ENCODE data around the gene CDH24. TPM values are rescaled to one million over a fixed set of nuclear protein-coding genes. Genes with fewer than 3 reads are reported as not detected.
A peak's percentile ranks its signal among the peaks of the same experiment; 100 is the strongest.
"Not testable (repeated sequence)": the region's sequence is repeated elsewhere in the genome, so short reads cannot be mapped to it uniquely, and the experiment has no call there.

The CDH24 gene
- total RNA-seq, 1 experiment from 2014 or later: 17.9 TPM

GRCh38 chr14:23005451-23006187 lies 51.7 kb downstream of the CDH24 start:
- H3K36me3 Mint-ChIP-seq: no peaks in the 10 kb centered on the region; the same call in 1 of the 2 replicates
- no peak overlapping the region for H3K27ac Mint-ChIP-seq
- ChIA-PET CTCF (interaction anchor here (1.4 to 3.9 kb wide), 8 partner anchors 10 to 435 kb away, joined by 4 to 75 read pairs (median 22); partner anchors contain the start of genes AJUBA and CDH24), POLR2A (interaction anchor here (0.7 to 2.5 kb wide), 8 partner anchors 11 to 89 kb away, joined by 3 to 23 read pairs (median 9); partner anchors contain the start of genes ACIN1, AJUBA, C14orf119 and PRMT5)
- no peak for ATAC-seq
- H3K27me3 Mint-ChIP-seq (ENCODE audit: low read depth): no peaks in the 10 kb centered on the region
- H3K4me1 Mint-ChIP-seq: peaks cover 28% of the 10 kb centered on the region
- DNase-seq (ENCODE audit: low spot score): no peak
- peak overlapping the region; percentile 91 for H3K4me3 Mint-ChIP-seq
- TF ChIP-seq ZNF317 (CRISPR knock-in tag; IDR thresholded peaks at IDR 0.05; ENCODE audit: borderline replicate concordance, low read depth) (no peak), CREM (CRISPR knock-in tag; IDR thresholded peaks at IDR 0.05) (no peak), ZNF232 (CRISPR knock-in tag; IDR thresholded peaks at IDR 0.05) (no peak), ZNF423 (CRISPR knock-in tag; IDR thresholded peaks at IDR 0.05) (no peak)
- TF ChIP-seq, protein P1, sequence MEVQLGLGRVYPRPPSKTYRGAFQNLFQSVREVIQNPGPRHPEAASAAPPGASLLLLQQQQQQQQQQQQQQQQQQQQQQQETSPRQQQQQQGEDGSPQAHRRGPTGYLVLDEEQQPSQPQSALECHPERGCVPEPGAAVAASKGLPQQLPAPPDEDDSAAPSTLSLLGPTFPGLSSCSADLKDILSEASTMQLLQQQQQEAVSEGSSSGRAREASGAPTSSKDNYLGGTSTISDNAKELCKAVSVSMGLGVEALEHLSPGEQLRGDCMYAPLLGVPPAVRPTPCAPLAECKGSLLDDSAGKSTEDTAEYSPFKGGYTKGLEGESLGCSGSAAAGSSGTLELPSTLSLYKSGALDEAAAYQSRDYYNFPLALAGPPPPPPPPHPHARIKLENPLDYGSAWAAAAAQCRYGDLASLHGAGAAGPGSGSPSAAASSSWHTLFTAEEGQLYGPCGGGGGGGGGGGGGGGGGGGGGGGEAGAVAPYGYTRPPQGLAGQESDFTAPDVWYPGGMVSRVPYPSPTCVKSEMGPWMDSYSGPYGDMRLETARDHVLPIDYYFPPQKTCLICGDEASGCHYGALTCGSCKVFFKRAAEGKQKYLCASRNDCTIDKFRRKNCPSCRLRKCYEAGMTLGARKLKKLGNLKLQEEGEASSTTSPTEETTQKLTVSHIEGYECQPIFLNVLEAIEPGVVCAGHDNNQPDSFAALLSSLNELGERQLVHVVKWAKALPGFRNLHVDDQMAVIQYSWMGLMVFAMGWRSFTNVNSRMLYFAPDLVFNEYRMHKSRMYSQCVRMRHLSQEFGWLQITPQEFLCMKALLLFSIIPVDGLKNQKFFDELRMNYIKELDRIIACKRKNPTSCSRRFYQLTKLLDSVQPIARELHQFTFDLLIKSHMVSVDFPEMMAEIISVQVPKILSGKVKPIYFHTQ (CRISPR knock-in tag; IDR thresholded peaks at IDR 0.05): no peak
- H3K9me3 Mint-ChIP-seq: peaks cover 9% of the 10 kb centered on the region

- POLR2A ChIA-PET; H3K4me3 Mint-ChIP-seq; ATAC-seq; H3K9me3 Mint-ChIP-seq; H3K36me3 Mint-ChIP-seq; H3K27ac Mint-ChIP-seq; DNase-seq (ENCODE audit: low spot score); H3K27me3 Mint-ChIP-seq (ENCODE audit: low read depth): not testable (repeated sequence)
- CTCF ChIA-PET: interaction anchor here (1.9 kb wide), 1 partner anchor 18 kb away, joined by 8 read pairs; no protein-coding TSS in a partner anchor
- peaks cover 22% of the 10 kb centered on the region for H3K4me1 Mint-ChIP-seq
Measured at GRCh38 chr14:23004274-23004673, 53.0 kb downstream of the CDH24 start.

DNA sequence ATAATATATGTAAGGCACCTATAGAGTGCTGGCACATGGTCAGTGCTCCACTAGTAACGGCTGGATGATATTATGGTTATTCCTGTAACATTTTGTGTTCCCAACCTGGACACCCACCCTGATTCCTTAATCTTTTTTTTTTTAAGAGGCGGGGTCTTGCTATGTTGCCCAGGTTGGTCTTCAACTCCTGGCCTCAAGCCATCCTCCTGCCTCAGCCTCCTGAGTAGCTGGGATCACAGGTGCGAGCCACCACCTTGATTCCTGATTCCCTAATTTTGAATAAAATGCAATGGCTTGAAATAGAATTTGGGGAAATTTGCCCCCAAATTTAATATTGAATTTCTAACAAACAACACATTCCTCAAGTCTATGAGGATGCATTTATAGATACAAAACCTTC lies 54.7 kb downstream of the CDH24 start:
- ATAC-seq (no peak), DNase-seq (ENCODE audit: low spot score) (no peak)
- Mint-ChIP-seq H3K4me1 (peaks cover 15% of the 10 kb centered on the region), H3K9me3 (no peaks in the 10 kb centered on the region), H3K27ac (no peak overlapping the region), H3K27me3 (ENCODE audit: low read depth) (no peaks in the 10 kb centered on the region), H3K36me3 (no peaks in the 10 kb centered on the region), H3K4me3 (no peak overlapping the region)
- ChIA-PET POLR2A (no interaction called here), CTCF (interaction anchor here (1.6 to 2.9 kb wide), 3 partner anchors 16 to 50 kb away, joined by 3 to 22 read pairs (median 6); no protein-coding TSS in a partner anchor)
- peak; percentile 58; the same call in 1 of the 2 replicates for TF ChIP-seq ZNF121 (CRISPR knock-in tag; IDR thresholded peaks at IDR 0.05)
- no peak for TF ChIP-seq NFE2L1 (CRISPR knock-in tag; IDR thresholded peaks at IDR 0.05)

GRCh38 chr14:23000860-23001259 lies 56.5 kb downstream of the CDH24 start:
- CTCF ChIA-PET: interaction anchor here (1.1 to 2.9 kb wide), 4 partner anchors 14 to 51 kb away, joined by 3 to 22 read pairs (median 4); no protein-coding TSS in a partner anchor
- POLR2A ChIA-PET: no interaction called here
- DNase-seq (ENCODE audit: low spot score): no peak

More at GRCh38 chr14:23000860-23001259, 56.5 kb downstream of the CDH24 start:
- no peak overlapping the region for H3K27ac Mint-ChIP-seq
- no peak for ATAC-seq
- TF ChIP-seq, protein P2, sequence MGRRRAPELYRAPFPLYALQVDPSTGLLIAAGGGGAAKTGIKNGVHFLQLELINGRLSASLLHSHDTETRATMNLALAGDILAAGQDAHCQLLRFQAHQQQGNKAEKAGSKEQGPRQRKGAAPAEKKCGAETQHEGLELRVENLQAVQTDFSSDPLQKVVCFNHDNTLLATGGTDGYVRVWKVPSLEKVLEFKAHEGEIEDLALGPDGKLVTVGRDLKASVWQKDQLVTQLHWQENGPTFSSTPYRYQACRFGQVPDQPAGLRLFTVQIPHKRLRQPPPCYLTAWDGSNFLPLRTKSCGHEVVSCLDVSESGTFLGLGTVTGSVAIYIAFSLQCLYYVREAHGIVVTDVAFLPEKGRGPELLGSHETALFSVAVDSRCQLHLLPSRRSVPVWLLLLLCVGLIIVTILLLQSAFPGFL (CRISPR knock-in tag; IDR thresholded peaks at IDR 0.05; ENCODE audit: borderline replicate concordance): no peak
- TF ChIP-seq SP1 (CRISPR knock-in tag; conservative IDR thresholded peaks at IDR 0.05) (no peak), MXD4 (CRISPR knock-in tag; IDR thresholded peaks at IDR 0.05; ENCODE audit: borderline replicate concordance) (no peak), CREB1 (CRISPR knock-in tag; IDR thresholded peaks at IDR 0.05) (no peak), JUN (CRISPR knock-in tag; IDR thresholded peaks at IDR 0.05) (no peak)
- peaks cover 2% of the 10 kb centered on the region for H3K4me1 Mint-ChIP-seq
- no peaks in the 10 kb centered on the region for H3K36me3 Mint-ChIP-seq
- H3K9me3 Mint-ChIP-seq: no peaks in the 10 kb centered on the region
- H3K4me3 Mint-ChIP-seq: no peak overlapping the region
- no peaks in the 10 kb centered on the region for H3K27me3 Mint-ChIP-seq (ENCODE audit: low read depth)

Measured in WTC11 (cell line).